Stimulated activated CD8-positive, alpha-beta memory T cell treated with anti-CD3 and anti-CD28 coated beads, Interleukin-4, amount 100 ng/mL, for 24 hours (primary cell): Measurements from ENCODE around the gene CST9.
"Not testable (repeated sequence)": the region's sequence is repeated elsewhere in the genome, so short reads cannot be mapped to it uniquely, and the experiment has no call there.

Source experiments
- DNase-seq: peaks from one replicate; pipeline ENCODE4 v3.0.0-alpha.2; 2020; ENCODE audit warnings: low read depth

The CST9 gene

GRCh38 chr20:23623666-23624323 lies 18.1 kb upstream of the CST9 start:
- DNase-seq, result no peak

GRCh38 chr20:23622839-23623343 lies 17.2 kb upstream of the CST9 start:
- no peak for DNase-seq

- DNase-seq, result not testable (repeated sequence)
Observed at GRCh38 chr20:23622401-23622800, 16.7 kb upstream of the CST9 start.

GRCh38 chr20:23620670-23621386 lies 15.1 kb upstream of the CST9 start:
- DNase-seq, result not testable (repeated sequence)

- no peak for DNase-seq
Observed at GRCh38 chr20:23614163-23614562, 8.4 kb upstream of the CST9 start.

GRCh38 chr20:23613676-23614075 lies 8.0 kb upstream of the CST9 start:
- DNase-seq, result no peak

- no peak for DNase-seq
Observed at GRCh38 chr20:23612396-23612795, 6.7 kb upstream of the CST9 start.

- no peak for DNase-seq
Observed at GRCh38 chr20:23609486-23610109, 3.9 kb upstream of the CST9 start.

GRCh38 chr20:23608251-23608846 lies 2.6 kb upstream of the CST9 start:
- no peak for DNase-seq

- DNase-seq, result no peak
Observed at GRCh38 chr20:23607497-23608245, 2.0 kb upstream of the CST9 start.

- peak; percentile 55 for DNase-seq
Observed at GRCh38 chr20:23606652-23607049, 934 bp upstream of the CST9 start.

- DNase-seq, result no peak
Observed at GRCh38 chr20:23604306-23604705, 1.4 kb downstream of the CST9 start.

- no peak for DNase-seq
Observed at GRCh38 chr20:23603321-23603720, 2.4 kb downstream of the CST9 start.

- no peak for DNase-seq
Observed at GRCh38 chr20:23602699-23603098, 3.0 kb downstream of the CST9 start.

- no peak for DNase-seq
Observed at GRCh38 chr20:23602241-23602640, 3.5 kb downstream of the CST9 start.

- DNase-seq, result no peak
Observed at GRCh38 chr20:23601715-23602114, 4.0 kb downstream of the CST9 start.

GRCh38 chr20:23598481-23598880 lies 7.2 kb downstream of the CST9 start:
- no peak for DNase-seq

GRCh38 chr20:23596579-23597250 lies 9.0 kb downstream of the CST9 start:
- DNase-seq, result no peak

GRCh38 chr20:23595941-23596340 lies 9.8 kb downstream of the CST9 start:
- no peak for DNase-seq

- DNase-seq, result no peak
Observed at GRCh38 chr20:23588434-23589403, 17.0 kb downstream of the CST9 start.
